Calu3 (cell line): ENCODE measurements around the gene FNDC10. TPM values are rescaled to one million over a fixed set of nuclear protein-coding genes. Genes with fewer than 3 reads are reported as not detected.

Experiments
- BruUV-seq: library from RNA; stranded (reverse); fragments of 400-500 nt; replicated peaks from 2 replicates; lab custom pipeline; 2021; lab: Mats Ljungman, UMichigan
- CTCF ChIA-PET: fragments of 300-600 bp; sonication (Branson Sonifier 250); formaldehyde crosslinking; loops from one replicate; lab custom pipeline; 2022; ENCODE audit warnings: antibody characterized with exemption; lab: Charles Lee
- DNase-seq: peaks from one replicate; pipeline ENCODE4 v3.0.0; 2022
- H3K27ac Mint-ChIP-seq: one replicate; pipeline ENCODE4 v1.8.0; 2022; ENCODE audit warnings: mixed read lengths; ENCODE audit not compliant: unreplicated experiment
- H3K27me3 Mint-ChIP-seq: one replicate; pipeline ENCODE4 v1.8.0; 2022; ENCODE audit warnings: mixed read lengths; ENCODE audit not compliant: unreplicated experiment
- H3K36me3 Mint-ChIP-seq: one replicate; pipeline ENCODE4 v1.8.0; 2022; ENCODE audit warnings: mild to moderate bottlenecking, moderate library complexity, mixed read lengths; ENCODE audit not compliant: insufficient read depth, unreplicated experiment
- H3K4me1 Mint-ChIP-seq: one replicate; pipeline ENCODE4 v1.8.0; 2022; ENCODE audit warnings: mild to moderate bottlenecking, low read depth, mixed read lengths; ENCODE audit not compliant: unreplicated experiment
- H3K4me3 Mint-ChIP-seq: one replicate; pipeline ENCODE4 v1.8.0; 2022; ENCODE audit warnings: mild to moderate bottlenecking, low read depth, moderate library complexity, mixed read lengths; ENCODE audit not compliant: unreplicated experiment
- H3K9me3 Mint-ChIP-seq: one replicate; pipeline ENCODE4 v1.8.0; 2022; ENCODE audit warnings: low read depth, mixed read lengths; ENCODE audit not compliant: unreplicated experiment
- CTCF ChIP-seq: fragments of 200-600 bp; IDR thresholded peaks from one replicate; pipeline ENCODE4 v1.8.0; 2022; ENCODE audit warnings: antibody characterized with exemption; ENCODE audit not compliant: unreplicated experiment
- intact Hi-C: fragments of 100-400 bp; cut with micrococcal nuclease; formaldehyde crosslinking; loops from one replicate; pipeline ENCODE4 v1.10.0; 2022; ENCODE audit not compliant: unreplicated experiment
- total RNA-seq: library from RNA; stranded (reverse); gene quantifications from 2 replicates; pipeline ENCODE4 v1.2.3, GENCODE V29; 2022

FNDC10 gene
- total RNA-seq, 1 experiment from 2014 or later = 3.5 TPM

- DNase-seq = no peak
- Mint-ChIP-seq H3K4me1 (no peaks in the 10 kb centered on the region), H3K4me3 (no peak overlapping the region), H3K27me3 (no peaks in the 10 kb centered on the region), H3K9me3 (no peaks in the 10 kb centered on the region), H3K36me3 (peaks cover 5% of the 10 kb centered on the region), H3K27ac (no peak overlapping the region)
- intact Hi-C loops = no loop called here
- no peak for TF ChIP-seq CTCF
- CTCF ChIA-PET = no interaction called here
- no TSS peak for BruUV-seq
Observed at GRCh38 chr1:1625404-1625775, 25.5 kb upstream of the FNDC10 start.

GRCh38 chr1:1624443-1625403 is 24.8 kb upstream of the FNDC10 start:
- TF ChIP-seq CTCF = no peak
- H3K27ac Mint-ChIP-seq = no peak overlapping the region
- peaks cover 5% of the 10 kb centered on the region for H3K36me3 Mint-ChIP-seq
- no peaks in the 10 kb centered on the region for H3K4me1 Mint-ChIP-seq
- no peak overlapping the region for H3K4me3 Mint-ChIP-seq
- no peaks in the 10 kb centered on the region for H3K27me3 Mint-ChIP-seq
- CTCF ChIA-PET = no interaction called here
- BruUV-seq = no TSS peak
- DNase-seq = no peak
- intact Hi-C loops = no loop called here
- no peaks in the 10 kb centered on the region for H3K9me3 Mint-ChIP-seq

- H3K4me3 Mint-ChIP-seq = no peak overlapping the region
- no peak for TF ChIP-seq CTCF
- H3K36me3 Mint-ChIP-seq = peaks cover 5% of the 10 kb centered on the region
- H3K9me3 Mint-ChIP-seq = no peaks in the 10 kb centered on the region
- H3K27me3 Mint-ChIP-seq = no peaks in the 10 kb centered on the region
- no peak for DNase-seq
- no TSS peak for BruUV-seq
- H3K27ac Mint-ChIP-seq = no peak overlapping the region
- intact Hi-C loops = no loop called here
- no peaks in the 10 kb centered on the region for H3K4me1 Mint-ChIP-seq
- CTCF ChIA-PET = no interaction called here
Observed at GRCh38 chr1:1623631-1624442, 23.9 kb upstream of the FNDC10 start.

GRCh38 chr1:1623181-1623630 is 23.3 kb upstream of the FNDC10 start:
- Mint-ChIP-seq H3K4me3 (no peak overlapping the region), H3K27ac (no peak overlapping the region), H3K36me3 (peaks cover 5% of the 10 kb centered on the region), H3K4me1 (no peaks in the 10 kb centered on the region), H3K9me3 (no peaks in the 10 kb centered on the region), H3K27me3 (no peaks in the 10 kb centered on the region)
- no peak for DNase-seq
- TF ChIP-seq CTCF = no peak
- CTCF ChIA-PET = no interaction called here
- intact Hi-C loops = no loop called here
- BruUV-seq = no TSS peak
